ENCODE measurements around the gene REV3L.
"Not testable (repeated sequence)": the region's sequence is repeated elsewhere in the genome, so short reads cannot be mapped to it uniquely, and the experiment has no call there.

The REV3L gene
- total RNA-seq: 30.2 to 137 (median 48.1) reads per million in 17 experiments

DNA sequence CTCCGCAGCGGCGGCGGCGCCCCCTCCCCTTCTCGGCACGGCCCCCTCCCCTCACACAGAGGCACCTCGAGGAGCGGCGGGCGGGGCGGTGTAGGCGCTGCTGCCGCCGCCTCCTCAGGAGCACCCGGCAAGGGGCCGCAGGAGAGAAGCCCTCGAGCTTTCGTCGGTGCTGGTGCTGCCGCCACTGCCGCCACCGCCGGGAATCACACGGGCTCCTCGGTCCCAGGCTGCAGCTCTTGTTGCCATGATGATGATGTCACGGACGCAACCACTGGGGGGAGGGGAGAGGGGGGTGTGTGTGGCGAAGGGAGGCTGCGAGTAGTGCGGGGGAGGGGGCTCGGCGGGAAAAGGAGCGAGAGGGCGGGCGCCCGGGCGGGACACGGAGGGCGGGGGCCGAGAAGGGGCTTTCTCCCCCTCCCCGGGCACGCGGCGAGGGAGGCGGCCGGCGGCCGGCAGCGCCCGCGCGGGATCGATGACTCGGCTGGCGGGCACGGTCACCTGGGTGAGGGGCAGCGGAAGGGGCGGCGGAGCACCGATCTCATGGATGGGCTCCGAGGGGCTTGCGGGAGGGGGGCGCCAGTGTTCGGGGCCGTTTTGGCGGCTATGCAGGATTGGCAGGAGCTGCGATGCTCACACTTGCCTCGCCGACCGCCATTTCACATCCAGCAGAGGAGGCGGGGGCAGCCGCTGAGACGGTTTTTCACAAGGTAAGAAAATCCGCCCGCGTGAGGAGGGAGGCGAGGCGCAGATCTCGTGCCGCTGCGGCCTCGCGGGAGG lies at the start of gene REV3L:
TSS of gene REV3L (minus strand) at position 260 of the 777 bp plus-strand sequence. CDS start 330 bp downstream, outside the sequence.
- peak; percentile 83 to 90 (median 88) for DNase-seq

GRCh38 chr6:111531185-111531584 lies 48.2 kb upstream of the REV3L start:
- no peak for DNase-seq

- no peak for DNase-seq
Observed at GRCh38 chr6:111530667-111531066, 47.6 kb upstream of the REV3L start.

- DNase-seq: peak in 1 of 4 experiments; percentile 12
Observed at GRCh38 chr6:111530218-111530617, 47.2 kb upstream of the REV3L start.

DNA sequence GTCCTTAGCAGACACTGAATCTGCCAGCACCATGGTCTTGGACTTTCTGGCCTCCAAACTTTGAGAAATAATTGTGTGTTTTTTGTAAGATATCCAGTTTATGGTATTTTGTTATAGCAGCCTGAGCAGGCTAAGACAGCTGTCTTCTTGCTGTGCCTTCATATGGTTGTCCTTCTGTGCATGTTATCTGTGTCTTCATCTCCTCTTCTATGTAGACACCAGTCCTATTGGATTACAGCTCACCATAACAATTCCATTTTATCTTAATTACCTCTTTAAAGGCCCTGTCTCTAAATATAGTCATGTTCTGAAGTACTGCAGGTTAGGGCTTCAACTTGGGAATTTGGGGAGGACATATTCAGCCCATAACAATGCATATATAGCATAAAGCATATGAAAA lies 44.3 kb upstream of the REV3L start:
- no peak for DNase-seq

DNA sequence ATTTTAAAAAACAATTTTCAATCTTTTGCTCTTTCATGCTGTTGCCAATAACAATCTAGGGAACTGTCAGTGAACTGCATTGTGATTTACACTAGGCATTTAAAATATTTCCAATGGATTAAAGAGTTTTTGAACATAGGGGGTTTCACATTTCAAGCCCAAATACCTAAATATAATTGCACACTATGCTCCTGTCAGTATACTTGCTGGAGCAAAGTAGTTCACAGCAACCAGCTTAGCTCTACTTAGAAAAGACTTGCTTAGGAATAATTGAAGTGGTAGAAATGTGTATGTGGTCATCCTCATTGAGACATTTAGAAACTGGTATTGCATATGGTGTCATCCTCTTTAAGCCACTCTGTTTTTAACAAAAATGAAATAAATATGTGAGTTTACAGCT lies 41.7 kb upstream of the REV3L start:
- no peak for DNase-seq

DNA sequence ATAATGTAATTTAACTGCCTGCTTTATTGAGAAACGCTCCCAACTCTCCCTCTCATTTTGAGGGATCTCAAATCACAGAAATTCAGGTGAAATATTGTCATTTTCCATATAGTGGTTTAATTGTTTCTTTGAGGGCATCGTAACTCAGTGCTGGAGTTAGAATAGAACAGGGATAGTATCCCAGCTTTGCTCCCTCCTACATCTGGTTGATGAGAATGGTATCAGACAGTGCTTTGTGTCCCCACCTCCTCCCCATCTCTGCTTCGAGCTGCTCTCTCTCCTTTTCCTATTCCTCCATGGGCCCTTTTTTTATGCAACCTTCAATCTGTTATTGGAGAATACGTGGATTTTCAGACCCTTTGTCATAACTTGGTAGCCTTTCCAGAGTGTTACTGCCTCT lies 41.2 kb upstream of the REV3L start:
- DNase-seq: no peak

GRCh38 chr6:111523484-111524167 lies 40.6 kb upstream of the REV3L start:
- no peak for DNase-seq

DNA sequence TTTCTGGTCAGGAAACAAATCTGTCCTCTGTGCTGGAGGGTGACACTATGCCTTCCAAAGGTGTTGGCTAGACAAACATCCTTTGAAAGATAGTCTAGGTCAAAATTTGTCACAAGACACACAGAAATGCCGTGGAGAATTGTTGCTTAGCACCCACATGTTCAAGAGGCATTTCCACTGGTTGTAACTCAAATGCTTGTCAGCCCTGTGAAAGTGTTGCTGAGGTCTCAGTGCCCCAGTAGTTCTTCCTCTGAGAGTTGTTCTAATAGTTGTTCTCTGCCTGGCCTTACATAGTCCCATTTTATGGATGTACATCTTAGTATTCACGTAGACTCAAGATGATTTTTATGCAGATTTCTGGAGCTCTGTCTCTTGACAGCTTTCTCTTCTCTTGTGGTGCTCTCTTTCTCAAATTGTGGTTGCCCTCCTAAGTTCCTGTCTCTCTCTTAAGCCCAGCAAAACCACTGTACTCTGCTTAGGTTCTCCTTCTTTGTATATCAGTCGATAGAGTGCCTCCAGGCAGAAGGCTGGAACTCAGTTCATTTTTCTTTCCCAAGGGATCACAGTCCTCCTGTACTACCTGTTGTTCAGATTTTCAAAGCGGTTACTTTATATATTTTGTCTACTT lies 39.5 kb upstream of the REV3L start:
- peak in 1 of 4 experiments; percentile 20 for DNase-seq

- no peak for DNase-seq
Observed at GRCh38 chr6:111521497-111522270, 38.7 kb upstream of the REV3L start.

DNA sequence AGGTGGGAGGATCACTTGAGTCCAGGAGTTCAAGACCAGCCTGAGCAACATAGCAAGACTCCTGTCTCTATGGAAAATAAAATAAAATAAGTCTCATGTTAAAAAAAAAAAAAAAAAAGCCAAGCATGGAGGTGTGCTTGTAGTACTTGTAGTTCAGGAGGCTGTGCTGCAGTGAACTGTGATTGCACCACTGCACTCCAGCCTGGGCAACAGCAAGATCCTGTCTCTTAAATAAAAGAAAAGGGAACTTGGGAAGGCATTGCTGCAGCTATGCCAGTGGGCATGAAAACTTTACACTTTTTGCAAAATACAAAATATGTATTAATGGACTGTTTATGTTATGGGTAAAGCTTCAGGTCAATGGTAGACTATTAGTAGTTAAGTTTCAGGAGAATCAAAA lies 37.5 kb upstream of the REV3L start:
- DNase-seq: peak; percentile 3 to 52 (median 34)

DNA sequence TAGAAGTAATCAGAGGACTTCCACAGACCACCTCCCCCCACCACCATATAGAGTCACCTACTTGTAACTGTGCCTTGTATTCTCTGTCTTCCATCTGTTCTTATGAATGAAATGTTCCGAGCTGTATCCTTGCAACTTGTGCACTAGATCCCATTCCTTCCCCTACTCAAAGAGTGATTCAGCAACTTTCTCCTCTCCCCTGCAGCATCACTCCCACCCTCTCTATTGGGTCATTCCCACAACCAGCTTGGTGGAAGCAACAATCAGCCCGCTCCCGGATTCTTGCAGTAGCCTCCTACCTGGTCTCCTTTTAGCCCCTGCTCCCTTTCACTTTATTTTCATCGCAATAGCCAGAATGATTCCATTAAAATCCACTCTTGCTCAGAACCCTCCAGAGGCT lies 34.9 kb upstream of the REV3L start:
- DNase-seq: no peak

GRCh38 chr6:111515259-111515658 lies 32.2 kb upstream of the REV3L start:
- DNase-seq: no peak

GRCh38 chr6:111514531-111514930 lies 31.5 kb upstream of the REV3L start:
- DNase-seq: not testable (repeated sequence)

DNA sequence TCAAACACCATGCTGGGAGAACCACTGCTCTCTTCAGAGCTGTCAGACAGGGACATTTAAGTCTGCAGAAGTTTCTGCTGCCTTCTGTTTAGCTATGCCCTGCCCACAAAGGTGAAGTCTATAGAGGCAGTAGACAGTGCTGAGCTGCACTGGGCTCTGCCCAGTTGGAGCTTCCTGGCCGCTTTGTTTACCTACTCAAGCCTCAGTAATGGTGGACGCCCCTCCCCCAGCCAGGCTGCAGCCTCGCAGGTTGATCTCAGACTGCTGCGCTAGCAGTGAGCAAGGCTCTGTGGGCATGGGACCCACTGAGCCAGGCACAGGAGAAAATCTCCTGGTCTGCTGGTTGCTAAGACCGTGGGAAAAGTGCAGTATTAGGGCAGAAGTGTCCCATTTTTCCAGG lies 24.2 kb upstream of the REV3L start:
- not testable (repeated sequence) for DNase-seq

- not testable (repeated sequence) for DNase-seq
Observed at GRCh38 chr6:111505498-111505897, 22.5 kb upstream of the REV3L start.

GRCh38 chr6:111503660-111504059 lies 20.6 kb upstream of the REV3L start:
- no peak for DNase-seq

- no peak for DNase-seq
Observed at GRCh38 chr6:111503194-111503593, 20.2 kb upstream of the REV3L start.

GRCh38 chr6:111502154-111502553 lies 19.1 kb upstream of the REV3L start:
- DNase-seq: no peak

DNA sequence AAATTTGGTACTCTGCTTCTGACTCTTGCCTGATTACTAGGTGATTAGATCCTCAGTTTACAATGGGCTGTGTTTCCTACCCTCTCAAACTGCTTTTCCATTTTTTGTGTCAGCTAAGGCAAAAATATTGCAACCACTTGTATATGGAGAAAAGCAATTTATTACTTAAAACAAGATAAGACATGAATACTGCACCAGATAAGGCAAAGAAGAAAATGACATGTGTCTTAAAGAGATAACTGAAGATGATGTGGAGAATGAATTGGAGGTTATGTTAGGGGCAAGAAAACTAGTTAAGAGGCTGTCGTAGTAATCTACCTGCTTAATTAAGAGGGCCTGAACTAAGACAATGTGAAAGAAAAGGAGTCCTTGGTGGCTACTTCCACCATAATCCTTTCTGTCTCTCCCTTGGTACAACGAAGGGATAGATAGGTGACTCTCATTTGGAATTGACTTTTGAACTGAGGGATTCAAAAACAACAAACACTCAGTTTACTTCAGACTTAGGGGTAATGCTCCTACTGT lies 16.3 kb upstream of the REV3L start:
- DNase-seq: no peak

DNA sequence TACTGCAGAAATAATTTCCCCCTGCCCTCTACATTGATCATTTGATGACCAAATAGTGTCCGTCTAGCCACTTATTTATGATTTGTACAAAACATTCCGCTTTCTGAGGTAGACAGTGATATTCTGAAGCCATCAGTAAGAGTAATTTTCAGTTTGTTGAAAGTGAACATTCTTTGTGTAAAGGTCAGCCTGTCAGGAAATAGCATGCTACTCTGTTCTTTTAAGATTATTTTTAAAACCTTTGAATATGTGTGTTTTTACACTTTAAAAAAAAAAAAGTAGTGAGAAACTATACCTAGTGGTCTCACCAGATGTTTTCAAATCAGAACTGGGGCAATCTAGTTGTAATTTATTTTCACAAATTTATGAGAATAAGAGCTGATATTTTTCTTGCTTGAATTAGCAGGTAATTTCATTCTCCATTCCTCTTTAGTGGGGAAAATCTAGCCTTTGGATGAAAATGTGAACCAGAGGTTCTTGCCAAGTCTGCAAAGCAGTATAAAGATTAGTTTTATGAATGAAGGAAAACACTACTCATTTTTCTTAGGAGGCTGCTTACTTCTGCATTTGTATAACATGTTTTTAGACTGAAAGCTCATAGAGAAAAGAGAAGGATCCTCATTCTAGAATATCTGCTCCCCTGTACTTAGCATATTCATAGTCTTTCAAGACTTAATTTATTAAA lies 12.1 kb upstream of the REV3L start:
- peak in 2 of 4 experiments; percentile 27 to 38 for DNase-seq

- DNase-seq: no peak
Observed at GRCh38 chr6:111492499-111492898, 9.5 kb upstream of the REV3L start.
